Peyer's patch (tissue), 4 donors: ENCODE measurements around the gene MAP7D1.

Experiments
- POLR2A ChIP-seq, 2 donors: fragments of 450-650 bp; IDR thresholded peaks; one replicate each; pipeline ENCODE4 v1.5.1; 2017; ENCODE audit warnings: antibody characterized with exemption in 2 of 2, mild to moderate bottlenecking in 2 of 2, moderate library complexity in 2 of 2
- TF ChIP-seq, protein P1 (sequence below), 6 experiments: fragments of 450-650 bp in 4 of 6; fragments of 200-600 bp in 2 of 6; sonication (generic) in 1 of 6; IDR thresholded peaks; one replicate each; pipeline ENCODE4 v1.5.1; 2017 to 2019; ENCODE audit warnings: antibody characterized with exemption in 6 of 6, mild to moderate bottlenecking in 3 of 6, moderate library complexity in 1 of 6

- TF ChIP-seq, protein P1, sequence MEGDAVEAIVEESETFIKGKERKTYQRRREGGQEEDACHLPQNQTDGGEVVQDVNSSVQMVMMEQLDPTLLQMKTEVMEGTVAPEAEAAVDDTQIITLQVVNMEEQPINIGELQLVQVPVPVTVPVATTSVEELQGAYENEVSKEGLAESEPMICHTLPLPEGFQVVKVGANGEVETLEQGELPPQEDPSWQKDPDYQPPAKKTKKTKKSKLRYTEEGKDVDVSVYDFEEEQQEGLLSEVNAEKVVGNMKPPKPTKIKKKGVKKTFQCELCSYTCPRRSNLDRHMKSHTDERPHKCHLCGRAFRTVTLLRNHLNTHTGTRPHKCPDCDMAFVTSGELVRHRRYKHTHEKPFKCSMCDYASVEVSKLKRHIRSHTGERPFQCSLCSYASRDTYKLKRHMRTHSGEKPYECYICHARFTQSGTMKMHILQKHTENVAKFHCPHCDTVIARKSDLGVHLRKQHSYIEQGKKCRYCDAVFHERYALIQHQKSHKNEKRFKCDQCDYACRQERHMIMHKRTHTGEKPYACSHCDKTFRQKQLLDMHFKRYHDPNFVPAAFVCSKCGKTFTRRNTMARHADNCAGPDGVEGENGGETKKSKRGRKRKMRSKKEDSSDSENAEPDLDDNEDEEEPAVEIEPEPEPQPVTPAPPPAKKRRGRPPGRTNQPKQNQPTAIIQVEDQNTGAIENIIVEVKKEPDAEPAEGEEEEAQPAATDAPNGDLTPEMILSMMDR (IDR thresholded peaks at IDR 0.05): no peak
- TF ChIP-seq POLR2A (IDR thresholded peaks at IDR 0.05): no peak
These were observed 44.2 kb downstream of the MAP7D1 start for GRCh38 chr1:36199934-36200741.
